HepG2 (cell line): Measurements from ENCODE around the gene MRS2. TPM values are rescaled to one million over a fixed set of nuclear protein-coding genes. Genes with fewer than 3 reads are reported as not detected.

Experiments
- ATAC-seq: fragments of 200-7000 bp; cut with Tn5 transposase; 3 replicates; pipeline ENCODE4 v1.9.1; 2020; ENCODE audit warnings: mild to moderate bottlenecking, moderate library complexity
- BruUV-seq: library from RNA; stranded (reverse); fragments of 400-500 nt; replicated peaks from 2 replicates; lab custom pipeline; 2021; lab: Mats Ljungman, UMichigan
- CTCF ChIA-PET: fragments of 300-600 bp; formaldehyde crosslinking; extraction: SDS; loops from one replicate; lab custom pipeline; 2021; ENCODE audit warnings: low total read pairs, inconsistent platforms, low intra/inter-chr PET ratio; lab: Yijun Ruan, JAX
- POLR2A ChIA-PET: fragments of 350-600 bp; sonication (Branson Sonifier 250); formaldehyde crosslinking; loops from one replicate; lab custom pipeline; 2020; ENCODE audit warnings: antibody characterized with exemption, inconsistent platforms; lab: Yijun Ruan, JAX
- DNase-seq: peaks from one replicate; pipeline ENCODE4 v3.0.0-alpha.2; 2015; ENCODE audit warnings: low spot score
- FAIRE-seq: peaks from 3 replicates; lab custom pipeline; 2011; peaks lifted over from hg19 to GRCh38; lab: Jason Lieb, UNC
- H2AFZ ChIP-seq: one replicate; pipeline ENCODE4 v1.6.1; 2011; ENCODE audit warnings: low read length, inconsistent platforms
- H3K27ac ChIP-seq: fragments of 300-600 bp; 3 replicates; pipeline ENCODE4 v1.8.0; 2011; ENCODE audit warnings: mixed run types, mild to moderate bottlenecking, mixed read lengths, low read length, inconsistent platforms; ENCODE audit not compliant: insufficient read depth; ENCODE audit errors: extremely low read length
- H3K27me3 ChIP-seq, 2 experiments: fragments of 200-600 bp in 1 of 2; 2 replicates in 1 of 2; 3 replicates in 1 of 2; pipeline versions ENCODE4 v1.6.0 to v1.8.0; 2011; ENCODE audit warnings: low read length in 2 of 2, mild to moderate bottlenecking in 2 of 2, moderate library complexity in 2 of 2, inconsistent platforms in 1 of 2; ENCODE audit not compliant: insufficient read depth in 2 of 2, control insufficient read depth in 1 of 2
- H3K36me3 ChIP-seq, 2 experiments: fragments of 200-600 bp in 1 of 2; replicated peaks in 1 of 2; 2 replicates in 1 of 2; 3 replicates in 1 of 2; pipeline versions ENCODE4 v1.5.1 to v1.8.0; 2011; ENCODE audit warnings: low read length in 2 of 2, inconsistent platforms in 1 of 2; ENCODE audit not compliant: insufficient read depth in 2 of 2, control insufficient read depth in 1 of 2
- H3K4me1 ChIP-seq: 2 replicates; pipeline ENCODE4 v1.5.1; 2012; ENCODE audit warnings: low read length, inconsistent platforms; ENCODE audit not compliant: insufficient read depth
- H3K4me2 ChIP-seq: 2 replicates; pipeline ENCODE4 v1.6.0; 2011; ENCODE audit warnings: low read depth, low read length, inconsistent platforms
- H3K4me3 ChIP-seq, 3 experiments: fragments of 200-600 bp in 1 of 3; sonication (generic), shearing (Covaris generic) in 1 of 3; replicated peaks in 1 of 3; 2 replicates each; pipeline ENCODE4 v1.5.1; 2011 to 2016; ENCODE audit warnings: low read length in 3 of 3, inconsistent platforms in 2 of 3, low read depth in 2 of 3, mild to moderate bottlenecking in 2 of 3, control low read depth in 1 of 3, mixed read lengths in 1 of 3; ENCODE audit not compliant: insufficient read depth in 1 of 3
- H3K79me2 ChIP-seq: one replicate; pipeline ENCODE4 v1.6.1; 2011; ENCODE audit warnings: low read length, inconsistent platforms; ENCODE audit not compliant: insufficient read depth
- H3K9ac ChIP-seq: 2 replicates; pipeline ENCODE4 v1.6.0; 2011; ENCODE audit warnings: mild to moderate bottlenecking, low read depth, low read length, inconsistent platforms; ENCODE audit not compliant: insufficient read depth
- H3K9me3 ChIP-seq: 2 replicates; pipeline ENCODE4 v1.5.1; 2012; ENCODE audit warnings: mild to moderate bottlenecking, low read length
- H4K20me1 ChIP-seq: 2 replicates; pipeline ENCODE4 v1.6.0; 2011; ENCODE audit warnings: inconsistent platforms, mild to moderate bottlenecking, low read length, moderate library complexity; ENCODE audit not compliant: insufficient read depth
- CEBPB ChIP-seq: IDR thresholded peaks from 2 replicates; pipeline ENCODE4 v1.6.1; 2011; ENCODE audit warnings: low read depth, low read length, improper control_type of control experiment, borderline replicate concordance
- MAFF ChIP-seq: IDR thresholded peaks from 2 replicates; pipeline ENCODE4 v1.6.1; 2011; ENCODE audit warnings: low read depth, low read length, improper control_type of control experiment
- MAFK ChIP-seq, 2 experiments: IDR thresholded peaks in 1 of 2; conservative IDR thresholded peaks in 1 of 2; 2 replicates each; pipeline ENCODE4 v1.6.1; 2011; ENCODE audit warnings: improper control_type of control experiment in 2 of 2, low read length in 2 of 2
- RFX1 ChIP-seq: fragments of 450-650 bp; IDR thresholded peaks from 2 replicates; pipeline ENCODE4 v1.6.1; 2017
- WGBS: methylation state at CpG from one replicate; pipeline ENCODE4 v1.1.6; 2017; ENCODE audit warnings: low lambda C conversion rate; 5-methylcytosine and 5-hydroxymethylcytosine counted together
- in situ Hi-C: cut with HindIII; loops from 2 replicates; pipeline ENCODE4 v1.10.0; 2017; ENCODE audit warnings: low pct_unique_long_range_greater_than_20kb; ENCODE audit not compliant: extremely low pct_ligation_motif_present
- intact Hi-C: fragments of 100-400 bp; cut with micrococcal nuclease; formaldehyde crosslinking; loops from one replicate; pipeline ENCODE4 v1.10.0; 2022; ENCODE audit not compliant: unreplicated experiment
- polyA plus RNA-seq, 8 experiments: library from polyadenylated mRNA; depleted of rRNA in 3 of 8; stranded (reverse) in 7 of 8; unstranded in 1 of 8; fragments of >200 nt; fragmentation: Illumina TruSeq in 4 of 8; extraction: Trizol in 4 of 8; gene quantifications; 2 replicates each; pipeline versions ENCODE4 v1.2.1 to v1.2.3, GENCODE V29; 2011 to 2016; ENCODE audit warnings: low read depth in 4 of 8, missing spikeins in 1 of 8, mixed read lengths in 1 of 8; ENCODE audit not compliant: insufficient read depth in 1 of 8
- total RNA-seq, 5 experiments: library from RNA; depleted of rRNA; stranded (reverse); fragments of >200 nt; fragmentation: Illumina TruSeq; extraction: Trizol; gene quantifications; 2 replicates each; pipeline ENCODE4 v1.2.3, GENCODE V29; 2016; ENCODE audit warnings: low read depth in 1 of 5
- TF ChIP-seq, protein P1 (sequence below): sonication (generic); formaldehyde crosslinking; IDR thresholded peaks from 2 replicates; pipeline ENCODE4 v1.8.0; 2022; ENCODE audit warnings: missing genetic modification reagents, mild to moderate bottlenecking, inconsistent platforms, borderline replicate concordance
- TF ChIP-seq, protein P2 (sequence below): sonication (generic); formaldehyde crosslinking; IDR thresholded peaks from 2 replicates; pipeline ENCODE4 v1.8.0; 2022; ENCODE audit warnings: missing genetic modification reagents, mild to moderate bottlenecking, moderate library complexity, borderline replicate concordance

Gene MRS2
- total and polyA plus RNA-seq, 2 of the 13 experiments (the other 11 are each of a cell fraction or from before 2014, with no cell fraction given): 31.1 to 83.8 TPM

DNA sequence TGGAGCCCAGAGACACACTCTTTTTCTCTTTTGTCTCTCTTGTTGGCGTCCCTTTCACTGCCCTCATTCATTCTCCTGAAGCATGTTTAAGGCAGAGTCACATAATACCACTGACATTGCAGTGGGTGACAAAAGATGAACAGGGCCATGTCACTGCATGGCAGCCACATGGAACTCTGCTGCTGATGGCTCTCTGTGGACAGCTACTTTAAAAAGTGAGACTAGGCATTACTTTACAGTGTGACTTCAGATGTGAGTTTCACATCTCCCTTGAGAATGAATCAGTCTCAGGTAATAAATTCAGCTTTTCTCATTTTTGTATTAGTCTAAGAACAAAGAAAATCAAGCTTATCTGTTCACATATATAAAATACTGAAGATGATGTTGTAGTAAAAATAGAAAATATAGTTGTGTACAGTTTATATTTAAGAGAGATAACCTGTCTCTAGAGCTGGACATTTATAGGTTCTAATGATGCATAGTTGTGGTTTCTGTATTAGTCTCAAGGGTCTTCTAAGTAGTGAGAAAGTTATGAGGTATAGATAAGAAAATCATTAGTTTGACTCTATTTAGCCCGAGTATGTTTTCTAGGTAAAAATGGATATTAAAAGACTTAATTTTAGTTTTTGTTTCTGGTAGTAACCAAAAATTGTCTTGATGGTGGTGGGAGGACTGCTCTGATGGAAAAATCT lies 6.1 kb downstream of the MRS2 start (continued):
- TF ChIP-seq, protein P1, sequence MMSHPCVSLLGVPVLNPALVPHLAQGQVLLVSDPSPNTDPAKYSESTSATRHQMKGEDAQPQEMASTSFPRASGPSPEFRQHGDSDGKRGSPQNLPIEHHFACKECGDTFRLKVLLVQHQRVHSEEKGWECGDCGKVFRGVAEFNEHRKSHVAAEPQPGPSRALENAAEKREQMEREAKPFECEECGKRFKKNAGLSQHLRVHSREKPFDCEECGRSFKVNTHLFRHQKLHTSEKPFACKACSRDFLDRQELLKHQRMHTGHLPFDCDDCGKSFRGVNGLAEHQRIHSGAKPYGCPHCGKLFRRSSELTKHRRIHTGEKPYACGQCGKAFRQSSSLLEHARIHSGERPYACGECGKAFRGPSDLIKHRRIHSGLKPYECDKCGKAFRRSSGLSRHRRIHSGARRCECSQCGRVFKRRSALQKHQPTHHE (CRISPR knock-in tag): no peak
- TF ChIP-seq RFX1: no peak

DNA sequence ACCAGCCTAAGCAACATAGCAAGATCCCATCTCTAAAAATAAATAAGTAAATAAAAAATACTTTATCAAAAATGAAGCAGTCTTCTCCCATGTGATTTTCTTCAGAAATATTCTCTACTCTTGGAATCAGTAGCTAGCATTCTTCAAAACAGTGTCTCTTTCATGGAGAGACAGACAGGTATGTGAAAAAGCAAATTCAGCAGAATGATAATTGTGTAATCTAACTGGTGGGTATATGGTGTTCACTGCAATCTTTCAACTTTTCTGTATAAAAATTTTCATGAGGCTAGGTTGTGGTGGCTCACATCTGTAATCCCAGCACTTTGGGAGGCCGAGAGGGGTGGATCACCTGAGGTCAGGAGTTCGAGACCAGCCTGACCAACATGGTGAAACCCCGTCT lies 7.9 kb downstream of the MRS2 start:
- H3K79me2 ChIP-seq: peaks cover 18% of the 10 kb centered on the region
- WGBS: 95% methylated on average over 3 of the region's 3 CpGs
- ATAC-seq (no peak), FAIRE-seq (no peak), DNase-seq (no peak)
- H3K4me1 ChIP-seq: peaks cover 19% of the 10 kb centered on the region
- no peak overlapping the region for H3K27ac ChIP-seq
- H2AFZ ChIP-seq: no peak overlapping the region
- no peak overlapping the region for H3K9ac ChIP-seq
- no TSS peak for BruUV-seq
- H3K27me3 ChIP-seq: no peaks in the 10 kb centered on the region; a peak in 1 of 5 replicates
- no peaks in the 10 kb centered on the region for H3K9me3 ChIP-seq
- H3K4me3 ChIP-seq: no peak overlapping the region
- peaks cover 17 to 51% of the 10 kb centered on the region in 2 experiments for H3K36me3 ChIP-seq
- POLR2A ChIA-PET: no interaction called here
- no peak overlapping the region for H3K4me2 ChIP-seq
- no peaks in the 10 kb centered on the region for H4K20me1 ChIP-seq
- in situ Hi-C loops (no loop called here), intact Hi-C loops (no loop called here)
- TF ChIP-seq, protein P2, sequence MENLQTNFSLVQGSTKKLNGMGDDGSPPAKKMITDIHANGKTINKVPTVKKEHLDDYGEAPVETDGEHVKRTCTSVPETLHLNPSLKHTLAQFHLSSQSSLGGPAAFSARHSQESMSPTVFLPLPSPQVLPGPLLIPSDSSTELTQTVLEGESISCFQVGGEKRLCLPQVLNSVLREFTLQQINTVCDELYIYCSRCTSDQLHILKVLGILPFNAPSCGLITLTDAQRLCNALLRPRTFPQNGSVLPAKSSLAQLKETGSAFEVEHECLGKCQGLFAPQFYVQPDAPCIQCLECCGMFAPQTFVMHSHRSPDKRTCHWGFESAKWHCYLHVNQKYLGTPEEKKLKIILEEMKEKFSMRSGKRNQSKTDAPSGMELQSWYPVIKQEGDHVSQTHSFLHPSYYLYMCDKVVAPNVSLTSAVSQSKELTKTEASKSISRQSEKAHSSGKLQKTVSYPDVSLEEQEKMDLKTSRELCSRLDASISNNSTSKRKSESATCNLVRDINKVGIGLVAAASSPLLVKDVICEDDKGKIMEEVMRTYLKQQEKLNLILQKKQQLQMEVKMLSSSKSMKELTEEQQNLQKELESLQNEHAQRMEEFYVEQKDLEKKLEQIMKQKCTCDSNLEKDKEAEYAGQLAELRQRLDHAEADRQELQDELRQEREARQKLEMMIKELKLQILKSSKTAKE (CRISPR knock-in tag): no peak
- TF ChIP-seq CEBPB (0 out of 2 replicates have a peak, but pooled peaks have one; percentile 9), MAFF (peak; percentile 51), MAFK (conservative IDR thresholded peaks at IDR 0.05 in 1 of 2, IDR thresholded peaks at IDR 0.05 in 1 of 2; ENCODE audit: low read length in 2 of 2) (peak; percentile 57 to 63)
- CTCF ChIA-PET: no interaction called here
